Measurements from ENCODE around the gene BCHE.
"Not testable (repeated sequence)": the region's sequence is repeated elsewhere in the genome, so short reads cannot be mapped to it uniquely, and the experiment has no call there.

Gene BCHE

GRCh38 chr3:165820671-165821123 lies 16.5 kb downstream of the BCHE start:
- H3K4me3 ChIP-seq (ENCODE audit: low read depth, low read length) = no peak overlapping the region
- no peak for TF ChIP-seq CTCF (IDR thresholded peaks at IDR 0.05; ENCODE audit: borderline replicate concordance, insufficient read depth, low read depth, low read length)

GRCh38 chr3:165817160-165817709 lies 20.0 kb downstream of the BCHE start:
- no peak for TF ChIP-seq CTCF (IDR thresholded peaks at IDR 0.05; ENCODE audit: borderline replicate concordance, insufficient read depth, low read depth, low read length)
- no peak overlapping the region for H3K4me3 ChIP-seq (ENCODE audit: low read depth, low read length)

- TF ChIP-seq CTCF (IDR thresholded peaks at IDR 0.05; ENCODE audit: borderline replicate concordance, insufficient read depth, low read depth, low read length) = no peak
- no peak overlapping the region for H3K4me3 ChIP-seq (ENCODE audit: low read depth, low read length)
These were observed 21.0 kb downstream of the BCHE start for GRCh38 chr3:165816209-165816608.

GRCh38 chr3:165815682-165816081 lies 21.5 kb downstream of the BCHE start:
- no peak for TF ChIP-seq CTCF (IDR thresholded peaks at IDR 0.05; ENCODE audit: borderline replicate concordance, insufficient read depth, low read depth, low read length)
- no peak overlapping the region for H3K4me3 ChIP-seq (ENCODE audit: low read depth, low read length)

GRCh38 chr3:165814380-165814779 lies 22.8 kb downstream of the BCHE start:
- no peak for TF ChIP-seq CTCF (IDR thresholded peaks at IDR 0.05; ENCODE audit: borderline replicate concordance, insufficient read depth, low read depth, low read length)
- H3K4me3 ChIP-seq (ENCODE audit: low read depth, low read length) = no peak overlapping the region

GRCh38 chr3:165807937-165808336 lies 29.3 kb downstream of the BCHE start:
- not testable (repeated sequence) for H3K4me3 ChIP-seq (ENCODE audit: low read depth, low read length)

GRCh38 chr3:165805946-165806561 lies 31.2 kb downstream of the BCHE start:
- no peak for TF ChIP-seq CTCF (IDR thresholded peaks at IDR 0.05; ENCODE audit: borderline replicate concordance, insufficient read depth, low read depth, low read length)
- H3K4me3 ChIP-seq (ENCODE audit: low read depth, low read length) = no peak overlapping the region
